A549 treated with dexamethasone at 1 μM for 4 hours (cell line): ENCODE results near the gene PCBP3. TPM values are rescaled to one million over a fixed set of nuclear protein-coding genes. Genes with fewer than 3 reads are reported as not detected.

ENCODE experiments used
- total RNA-seq: library from RNA; stranded (reverse); fragments of 200-300 nt; extraction: Qiagen RNA extraction; gene quantifications from 5 replicates; pipeline ENCODE4 v1.2.3, GENCODE V29; 2022

Gene PCBP3
- 0.89 to 1.2 TPM (median 0.96 TPM) in 5 replicates for total RNA-seq

DNA sequence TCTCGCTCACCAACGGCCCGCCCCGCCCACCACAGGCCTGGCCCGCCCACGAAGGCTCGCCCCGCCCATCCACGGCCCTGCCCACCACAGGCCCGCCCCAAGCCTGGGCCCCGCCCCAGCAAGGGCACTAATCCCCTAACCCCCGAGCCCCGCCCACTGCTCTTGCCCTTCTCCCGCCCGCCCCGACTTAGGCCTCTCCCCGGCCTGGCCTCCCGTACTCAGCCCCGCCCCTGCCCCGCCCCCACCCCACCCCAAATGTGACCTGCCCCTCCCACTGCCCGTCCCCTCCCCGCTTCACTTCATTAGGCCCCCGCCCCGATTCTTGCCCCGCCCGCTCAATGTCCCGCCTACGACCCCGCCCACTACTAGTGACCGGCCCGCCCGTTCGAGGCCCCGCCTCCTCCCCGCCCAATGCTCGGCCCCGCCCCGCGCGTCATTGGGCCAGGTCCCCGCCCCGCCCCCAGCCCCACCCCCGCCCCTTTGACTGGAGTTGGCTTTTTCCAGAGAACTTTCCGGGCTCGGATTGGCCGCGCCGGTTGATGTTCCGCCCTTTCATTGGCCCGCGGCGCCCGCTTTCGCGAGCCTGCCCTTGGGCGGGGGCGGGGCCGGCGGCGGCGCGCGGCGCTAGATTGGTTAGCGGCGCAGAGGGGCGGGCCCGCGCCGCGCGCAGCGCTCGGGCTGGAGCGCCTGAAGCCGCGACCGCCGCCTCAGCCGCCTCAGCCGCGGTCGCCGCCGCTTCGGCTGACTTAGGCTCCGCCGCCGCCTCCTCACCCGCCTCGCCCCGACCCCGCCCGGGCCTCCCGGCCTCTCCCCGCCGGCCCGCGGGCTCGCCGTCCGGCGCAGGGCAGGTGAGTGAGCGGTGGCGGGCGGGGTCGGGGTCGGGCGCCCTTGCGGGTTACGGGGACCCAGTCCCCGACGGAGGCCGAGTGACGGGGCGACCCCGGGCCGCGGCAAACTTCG is at the start of gene PCBP3:
Gene PCBP3, plus strand, starts transcription at position 705 of the 960 bp plus-strand sequence. CDS start 206,361 bp downstream, outside the sequence.

DNA sequence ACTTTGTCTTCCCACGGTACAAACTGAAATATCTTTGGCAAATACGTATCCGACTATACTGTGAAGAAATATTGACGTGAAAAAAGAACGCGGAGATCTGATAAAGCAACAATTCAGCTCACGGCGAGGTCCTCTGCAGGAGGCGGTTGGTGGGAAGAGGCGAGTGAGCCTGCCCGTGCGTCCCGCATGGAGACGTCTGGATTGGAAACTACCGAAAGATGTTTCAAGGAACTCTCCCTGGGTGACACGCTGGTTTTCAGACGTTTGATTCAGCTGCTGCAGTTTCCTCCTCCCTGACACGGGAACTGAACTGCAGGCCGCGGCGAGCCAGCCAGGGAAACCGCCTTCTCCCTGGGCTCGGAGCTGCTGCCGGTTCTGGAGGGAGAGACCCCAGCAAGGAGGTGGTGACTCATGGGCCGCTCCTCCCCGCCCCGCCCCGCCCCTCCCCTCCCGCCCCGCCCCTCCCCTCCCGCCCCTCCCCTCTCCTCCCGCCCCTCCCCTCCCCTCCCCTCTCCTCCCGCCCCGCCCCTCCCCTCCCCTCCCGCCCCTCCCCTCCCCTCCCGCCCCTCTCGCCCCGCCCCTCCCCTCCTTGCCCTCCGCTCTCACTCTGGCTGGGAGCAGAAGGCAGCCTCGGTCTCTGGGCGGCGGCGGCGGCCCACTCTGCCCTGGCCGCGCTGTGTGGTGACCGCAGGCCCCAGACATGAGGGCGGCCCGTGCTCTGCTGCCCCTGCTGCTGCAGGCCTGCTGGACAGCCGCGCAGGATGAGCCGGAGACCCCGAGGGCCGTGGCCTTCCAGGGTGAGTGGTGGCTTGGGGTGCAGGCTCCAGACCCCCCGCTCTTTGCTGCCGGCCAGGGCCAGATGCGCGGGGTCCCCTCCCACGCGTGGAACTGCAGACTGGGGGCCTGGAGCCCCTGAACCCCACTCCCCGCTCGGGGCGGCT is 337.9 kb downstream of the PCBP3 start, which contains the start of gene COL6A1:
Gene COL6A1, plus strand, starts transcription at position 620 of the 941 bp plus-strand sequence. Its CDS starts 81 bp downstream, at position 701.

Other genes starting within 250 kb of the PCBP3 start
- 116 to 181 TPM (median 154 TPM) in 5 replicates for gene COL18A1, start 238.6 kb upstream of the PCBP3 start, total RNA-seq
- 13.9 to 19.6 TPM (median 17.4 TPM) in 5 replicates for gene SLC19A1, start 101.3 kb upstream of the PCBP3 start, total RNA-seq